ENCODE results near the gene PID1. TPM values are rescaled to one million over a fixed set of nuclear protein-coding genes. Genes with fewer than 3 reads are reported as not detected.
A peak's percentile ranks its signal among the peaks of the same experiment; 100 is the strongest.

Gene PID1
- total RNA-seq, 1 donor from 2014 or later: 10.7 TPM

GRCh38 chr2:229129738-229130371 is 141.2 kb downstream of the PID1 start:
- Histone ChIP-seq H3K9ac (ENCODE audit: low read length) (no peak overlapping the region), H3K27me3 (ENCODE audit: insufficient read depth, low read length) (no peaks in the 10 kb centered on the region), H3K79me2 (ENCODE audit: insufficient read depth, low read length) (no peaks in the 10 kb centered on the region), H4K20me1 (ENCODE audit: insufficient read depth, low read length) (no peaks in the 10 kb centered on the region), H3K36me3 (ENCODE audit: insufficient read depth, low read length) (no peaks in the 10 kb centered on the region), H3K4me2 (ENCODE audit: low read length) (peak overlapping the region; percentile 62), H2AFZ (ENCODE audit: low read depth, low read length) (no peak overlapping the region), H3K4me1 (ENCODE audit: insufficient read depth, low read length) (peaks cover 4% of the 10 kb centered on the region), H3K9me3 (ENCODE audit: insufficient read depth, low read depth, low read length) (no peaks in the 10 kb centered on the region), H3K27ac (ENCODE audit: low read depth, low read length) (no peak overlapping the region), H3K4me3 (ENCODE audit: insufficient read depth, low read depth, low read length) (no peak overlapping the region)
- Mint-ChIP-seq H3K4me1 (ENCODE audit: low read depth, unreplicated experiment) (peaks cover 9% of the 10 kb centered on the region), H3K27me3 (ENCODE audit: low read depth, unreplicated experiment) (no peaks in the 10 kb centered on the region), H3K27ac (ENCODE audit: unreplicated experiment) (peak overlapping the region; percentile 85), H3K9me3 (ENCODE audit: unreplicated experiment) (no peaks in the 10 kb centered on the region), H3K4me3 (ENCODE audit: unreplicated experiment) (peak overlapping the region; percentile 62), H3K36me3 (ENCODE audit: low read depth, unreplicated experiment) (peaks cover 1% of the 10 kb centered on the region)
- FAIRE-seq (no peak), DNase-seq (ENCODE audit: low read depth) (peak; percentile 58)
- no peak for TF ChIP-seq EZH2 (IDR thresholded peaks at IDR 0.05; ENCODE audit: insufficient read depth, low read length)
- TF ChIP-seq CTCF (IDR thresholded peaks at IDR 0.05; ENCODE audit: insufficient read depth, low read depth, low read length): no peak

GRCh38 chr2:229127471-229127870 is 143.6 kb downstream of the PID1 start:
- no peak for FAIRE-seq
- H4K20me1 ChIP-seq (ENCODE audit: insufficient read depth, low read length): no peaks in the 10 kb centered on the region
- Mint-ChIP-seq H3K27ac (ENCODE audit: unreplicated experiment) (no peak overlapping the region), H3K4me1 (ENCODE audit: low read depth, unreplicated experiment) (peaks cover 9% of the 10 kb centered on the region), H3K27me3 (ENCODE audit: low read depth, unreplicated experiment) (no peaks in the 10 kb centered on the region), H3K9me3 (ENCODE audit: unreplicated experiment) (no peaks in the 10 kb centered on the region), H3K36me3 (ENCODE audit: low read depth, unreplicated experiment) (peaks cover 2% of the 10 kb centered on the region), H3K4me3 (ENCODE audit: unreplicated experiment) (no peak overlapping the region)
- peaks cover 4% of the 10 kb centered on the region for H3K4me1 ChIP-seq (ENCODE audit: insufficient read depth, low read length)
- no peaks in the 10 kb centered on the region for H3K9me3 ChIP-seq (ENCODE audit: insufficient read depth, low read depth, low read length)
- H3K79me2 ChIP-seq (ENCODE audit: insufficient read depth, low read length): no peaks in the 10 kb centered on the region
- H3K36me3 ChIP-seq (ENCODE audit: insufficient read depth, low read length): no peaks in the 10 kb centered on the region
- no peak overlapping the region for H3K9ac ChIP-seq (ENCODE audit: low read length)
- H3K27me3 ChIP-seq (ENCODE audit: insufficient read depth, low read length): no peaks in the 10 kb centered on the region
- TF ChIP-seq CTCF (IDR thresholded peaks at IDR 0.05; ENCODE audit: insufficient read depth, low read depth, low read length): no peak
- no peak for TF ChIP-seq EZH2 (IDR thresholded peaks at IDR 0.05; ENCODE audit: insufficient read depth, low read length)
- H3K4me2 ChIP-seq (ENCODE audit: low read length): no peak overlapping the region
- H3K27ac ChIP-seq (ENCODE audit: low read depth, low read length): no peak overlapping the region
- no peak overlapping the region for H3K4me3 ChIP-seq (ENCODE audit: insufficient read depth, low read depth, low read length)
- H2AFZ ChIP-seq (ENCODE audit: low read depth, low read length): no peak overlapping the region
- DNase-seq (ENCODE audit: low read depth): no peak

GRCh38 chr2:229126066-229126465 is 145.0 kb downstream of the PID1 start:
- H3K79me2 ChIP-seq (ENCODE audit: insufficient read depth, low read length): no peaks in the 10 kb centered on the region
- TF ChIP-seq CTCF (IDR thresholded peaks at IDR 0.05; ENCODE audit: insufficient read depth, low read depth, low read length): no peak
- TF ChIP-seq EZH2 (IDR thresholded peaks at IDR 0.05; ENCODE audit: insufficient read depth, low read length): no peak
- H3K4me2 ChIP-seq (ENCODE audit: low read length): no peak overlapping the region
- peaks cover 9% of the 10 kb centered on the region for H3K4me1 Mint-ChIP-seq (ENCODE audit: low read depth, unreplicated experiment)
- DNase-seq (ENCODE audit: low read depth) (no peak), FAIRE-seq (no peak)
- no peak overlapping the region for H3K9ac ChIP-seq (ENCODE audit: low read length)
- no peaks in the 10 kb centered on the region for H3K27me3 ChIP-seq (ENCODE audit: insufficient read depth, low read length)
- no peak overlapping the region for H3K4me3 ChIP-seq (ENCODE audit: insufficient read depth, low read depth, low read length)
- H3K4me3 Mint-ChIP-seq (ENCODE audit: unreplicated experiment): no peak overlapping the region
- no peak overlapping the region for H3K27ac ChIP-seq (ENCODE audit: low read depth, low read length)
- H2AFZ ChIP-seq (ENCODE audit: low read depth, low read length): no peak overlapping the region
- H3K36me3 Mint-ChIP-seq (ENCODE audit: low read depth, unreplicated experiment): peaks cover 2% of the 10 kb centered on the region
- H3K27me3 Mint-ChIP-seq (ENCODE audit: low read depth, unreplicated experiment): no peaks in the 10 kb centered on the region
- H3K4me1 ChIP-seq (ENCODE audit: insufficient read depth, low read length): peaks cover 4% of the 10 kb centered on the region
- H3K36me3 ChIP-seq (ENCODE audit: insufficient read depth, low read length): no peaks in the 10 kb centered on the region
- no peaks in the 10 kb centered on the region for H3K9me3 ChIP-seq (ENCODE audit: insufficient read depth, low read depth, low read length)
- no peaks in the 10 kb centered on the region for H3K9me3 Mint-ChIP-seq (ENCODE audit: unreplicated experiment)
- H3K27ac Mint-ChIP-seq (ENCODE audit: unreplicated experiment): no peak overlapping the region
- H4K20me1 ChIP-seq (ENCODE audit: insufficient read depth, low read length): no peaks in the 10 kb centered on the region
